ENCODE data around the gene RNF149.
A peak's percentile ranks its signal among the peaks of the same experiment; 100 is the strongest.

- TF ChIP-seq CTCF (conservative IDR thresholded peaks at IDR 0.05; ENCODE audit: low read depth in 2 of 2) (no peak), POLR2AphosphoS5 (IDR thresholded peaks at IDR 0.05; ENCODE audit: low read depth) (peak; percentile 95), REST (IDR thresholded peaks at IDR 0.05; ENCODE audit: unreplicated experiment) (no peak), EZH2phosphoT487 (IDR thresholded peaks at IDR 0.05; ENCODE audit: unreplicated experiment) (no peak), ETS1 (IDR thresholded peaks at IDR 0.05) (peak; percentile 51; the same call in 1 of the 2 replicates), NANOG (IDR thresholded peaks at IDR 0.05; ENCODE audit: borderline replicate concordance) (no peak), CREB1 (CRISPR knock-in tag; IDR thresholded peaks at IDR 0.05; ENCODE audit: low read depth) (peak; percentile 81), JUNB (IDR thresholded peaks at IDR 0.05; ENCODE audit: unreplicated experiment) (no peak), EZH2 (IDR thresholded peaks at IDR 0.05; ENCODE audit: low read depth, unreplicated experiment) (no peak), STAT1 (IDR thresholded peaks at IDR 0.05; ENCODE audit: unreplicated experiment) (no peak), ZNF331 (CRISPR knock-in tag; IDR thresholded peaks at IDR 0.05; ENCODE audit: low read depth) (no peak)
Observed at GRCh38 chr2:101252408-101253012, 56.0 kb downstream of the RNF149 start, which contains the start of gene CNOT11.
